Activated naive CD8-positive, alpha-beta T cell treated with anti-CD3 and anti-CD28 coated beads, Interleukin-2, amount 10 ng/mL, durations not matched to agents 7 days and 5 days (primary cell): Measurements from ENCODE around the gene CCSER1. TPM values are rescaled to one million over a fixed set of nuclear protein-coding genes. Genes with fewer than 3 reads are reported as not detected.

Experiments used
- ATAC-seq: fragments of 150-1000 bp; cut with Tn5 transposase; one replicate; pipeline ENCODE4 v1.10.0; 2021; ENCODE audit warnings: low read depth, moderate library complexity
- POLR2A ChIA-PET: fragments of 350-600 bp; sonication (Branson Sonifier 250); formaldehyde crosslinking; loops from one replicate; lab custom pipeline; 2021; ENCODE audit warnings: antibody characterized with exemption; lab: Charles Lee
- DNase-seq: peaks from one replicate; pipeline ENCODE4 v3.0.0; 2021
- H3K27ac Mint-ChIP-seq: one replicate; pipeline ENCODE4 v1.8.0; 2022; ENCODE audit warnings: mild to moderate bottlenecking, mixed read lengths
- H3K27me3 Mint-ChIP-seq: one replicate; pipeline ENCODE4 v1.8.0; 2022; ENCODE audit warnings: mild to moderate bottlenecking, moderate library complexity, mixed read lengths
- H3K36me3 Mint-ChIP-seq: one replicate; pipeline ENCODE4 v1.8.0; 2021; ENCODE audit warnings: mild to moderate bottlenecking, mixed read lengths
- H3K4me1 Mint-ChIP-seq: one replicate; pipeline ENCODE4 v1.8.0; 2021; ENCODE audit warnings: mixed read lengths
- H3K4me3 Mint-ChIP-seq: one replicate; pipeline ENCODE4 v1.8.0; 2022; ENCODE audit warnings: mild to moderate bottlenecking, moderate library complexity, mixed read lengths
- H3K9me3 Mint-ChIP-seq: one replicate; pipeline ENCODE4 v1.8.0; 2021; ENCODE audit warnings: mixed read lengths
- total RNA-seq, 2 experiments: library from RNA; stranded (reverse); gene quantifications; one replicate each; pipeline ENCODE4 v1.2.3, GENCODE V29; 2021

The CCSER1 gene
- total RNA-seq, 2 experiments from 2014 or later = 0.64 TPM; not detected in 1

DNA sequence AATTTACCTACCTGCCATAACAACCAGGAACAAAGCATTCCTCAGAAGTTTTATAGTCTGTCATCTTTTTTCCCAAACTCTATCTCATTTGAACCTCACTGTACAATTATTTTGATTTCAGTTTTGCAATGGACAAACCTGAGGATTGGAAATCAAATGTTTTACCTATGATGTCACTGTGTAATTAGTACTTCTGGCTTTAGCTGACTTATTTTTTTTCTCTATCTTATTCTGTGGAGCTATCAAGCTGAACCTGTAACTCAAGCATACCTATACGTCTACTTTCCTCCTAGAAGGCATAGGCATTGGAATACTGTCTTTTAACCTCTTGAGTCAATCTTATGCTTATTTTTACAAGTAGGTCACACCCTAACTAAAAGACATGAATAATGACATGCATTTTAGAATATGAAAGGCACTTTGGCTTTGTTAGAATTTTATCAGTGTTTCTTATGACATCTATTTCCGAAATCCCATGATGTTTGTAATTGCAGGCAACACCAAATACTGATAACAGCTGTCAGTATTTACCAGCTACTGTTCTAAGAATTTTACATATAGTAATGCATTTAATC lies 21.5 kb downstream of the CCSER1 start:
- no peak for ATAC-seq
- no peaks in the 10 kb centered on the region for H3K4me1 Mint-ChIP-seq
- POLR2A ChIA-PET = no interaction called here
- no peak overlapping the region for H3K27ac Mint-ChIP-seq
- no peak overlapping the region for H3K4me3 Mint-ChIP-seq
- no peaks in the 10 kb centered on the region for H3K9me3 Mint-ChIP-seq
- H3K36me3 Mint-ChIP-seq = no peaks in the 10 kb centered on the region
- DNase-seq = no peak
- no peaks in the 10 kb centered on the region for H3K27me3 Mint-ChIP-seq

DNA sequence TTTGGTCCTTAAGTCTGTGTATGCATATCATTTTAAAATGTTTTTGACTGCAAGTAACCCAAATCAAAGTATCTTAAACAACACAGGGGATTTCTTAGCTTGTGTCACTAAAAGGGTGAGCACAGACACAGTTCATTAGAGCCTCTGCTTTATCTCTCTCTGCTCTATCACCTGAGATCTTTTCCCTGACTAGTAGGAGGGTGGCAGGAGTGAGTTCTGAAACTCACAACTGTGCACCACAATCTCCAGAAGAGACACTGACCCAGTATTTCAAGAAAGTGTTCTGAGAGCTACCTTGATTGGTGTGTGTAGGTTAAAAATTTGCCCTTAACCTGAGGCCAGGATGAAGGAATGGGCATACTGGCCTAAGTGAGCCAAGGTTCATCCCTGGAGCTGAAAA lies 24.8 kb downstream of the CCSER1 start:
- no peak overlapping the region for H3K27ac Mint-ChIP-seq
- ATAC-seq = no peak

DNA sequence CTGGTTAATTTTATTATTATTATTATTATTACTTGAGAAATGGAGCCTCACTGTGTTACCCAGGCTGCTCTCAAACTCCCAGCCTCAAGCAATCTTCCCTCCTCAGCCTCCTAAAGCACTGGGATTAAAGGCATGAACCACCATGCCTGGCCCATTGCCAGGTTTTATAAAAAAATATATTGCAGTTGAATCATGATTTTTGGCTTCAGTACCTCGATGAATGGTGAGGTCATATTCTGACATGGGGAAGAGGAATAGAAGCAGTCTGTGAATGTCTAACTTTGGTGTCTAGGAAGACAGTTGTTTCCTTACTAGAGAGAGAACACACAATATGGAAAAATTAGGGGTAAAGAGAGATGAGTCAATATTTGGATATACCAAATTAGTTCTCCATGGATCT lies 32.0 kb downstream of the CCSER1 start:
- no peaks in the 10 kb centered on the region for H3K4me1 Mint-ChIP-seq
- no peak overlapping the region for H3K4me3 Mint-ChIP-seq
- POLR2A ChIA-PET = no interaction called here
- ATAC-seq (no peak), DNase-seq (no peak)
- H3K9me3 Mint-ChIP-seq = no peaks in the 10 kb centered on the region
- H3K27me3 Mint-ChIP-seq = no peaks in the 10 kb centered on the region
- H3K36me3 Mint-ChIP-seq = no peaks in the 10 kb centered on the region
- H3K27ac Mint-ChIP-seq = no peak overlapping the region

More for the DNA sequence above, 24.8 kb downstream of the CCSER1 start:
- DNase-seq = no peak
- POLR2A ChIA-PET = no interaction called here
- H3K4me1 Mint-ChIP-seq = no peaks in the 10 kb centered on the region
- H3K9me3 Mint-ChIP-seq = no peaks in the 10 kb centered on the region
- H3K36me3 Mint-ChIP-seq = no peaks in the 10 kb centered on the region
- H3K4me3 Mint-ChIP-seq = no peak overlapping the region
- H3K27me3 Mint-ChIP-seq = no peaks in the 10 kb centered on the region

DNA sequence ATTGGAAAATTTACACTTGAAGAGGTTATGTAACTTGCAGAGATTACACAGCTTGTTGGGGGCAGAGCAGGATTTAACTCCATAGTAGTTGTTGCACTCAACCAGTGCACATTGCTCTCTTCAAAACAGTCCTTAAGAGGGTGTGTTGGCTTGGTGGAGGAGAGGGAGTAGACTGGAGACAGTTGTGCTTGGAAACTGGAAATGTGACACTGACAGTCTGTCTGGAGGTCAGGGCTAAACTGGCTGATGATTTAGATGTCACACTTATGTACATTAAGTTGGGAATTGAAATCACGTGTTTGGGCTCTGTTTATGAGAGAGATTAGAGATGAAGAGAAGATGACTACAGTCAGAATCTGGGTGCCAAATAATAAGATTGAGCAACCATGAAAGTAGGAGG lies 32.9 kb downstream of the CCSER1 start:
- DNase-seq (no peak), ATAC-seq (no peak)
- Mint-ChIP-seq H3K27ac (no peak overlapping the region), H3K36me3 (no peaks in the 10 kb centered on the region), H3K27me3 (no peaks in the 10 kb centered on the region), H3K4me1 (no peaks in the 10 kb centered on the region), H3K9me3 (no peaks in the 10 kb centered on the region), H3K4me3 (no peak overlapping the region)
- POLR2A ChIA-PET = no interaction called here

- ATAC-seq (no peak), DNase-seq (no peak)
- H3K27me3 Mint-ChIP-seq = no peaks in the 10 kb centered on the region
- H3K9me3 Mint-ChIP-seq = no peaks in the 10 kb centered on the region
- POLR2A ChIA-PET = no interaction called here
- no peaks in the 10 kb centered on the region for H3K36me3 Mint-ChIP-seq
- no peak overlapping the region for H3K4me3 Mint-ChIP-seq
- no peaks in the 10 kb centered on the region for H3K4me1 Mint-ChIP-seq
- H3K27ac Mint-ChIP-seq = no peak overlapping the region
Observed at GRCh38 chr4:90162566-90162965, 35.4 kb downstream of the CCSER1 start.

- ATAC-seq (no peak), DNase-seq (no peak)
- POLR2A ChIA-PET = no interaction called here
- no peaks in the 10 kb centered on the region for H3K4me1 Mint-ChIP-seq
- no peaks in the 10 kb centered on the region for H3K36me3 Mint-ChIP-seq
- H3K4me3 Mint-ChIP-seq = no peak overlapping the region
- H3K27me3 Mint-ChIP-seq = no peaks in the 10 kb centered on the region
- H3K27ac Mint-ChIP-seq = no peak overlapping the region
- no peaks in the 10 kb centered on the region for H3K9me3 Mint-ChIP-seq
Observed at GRCh38 chr4:90163872-90164271, 36.7 kb downstream of the CCSER1 start.

- H3K4me1 Mint-ChIP-seq = no peaks in the 10 kb centered on the region
- no peak overlapping the region for H3K4me3 Mint-ChIP-seq
Observed at GRCh38 chr4:90165883-90166282, 38.7 kb downstream of the CCSER1 start.

GRCh38 chr4:90171491-90171890 lies 44.3 kb downstream of the CCSER1 start:
- Mint-ChIP-seq H3K27ac (no peak overlapping the region), H3K27me3 (no peaks in the 10 kb centered on the region), H3K9me3 (peaks cover 1% of the 10 kb centered on the region), H3K4me1 (no peaks in the 10 kb centered on the region), H3K4me3 (no peak overlapping the region), H3K36me3 (no peaks in the 10 kb centered on the region)
- ATAC-seq (no peak), DNase-seq (no peak)
- POLR2A ChIA-PET = no interaction called here

More at GRCh38 chr4:90165883-90166282, 38.7 kb downstream of the CCSER1 start:
- Mint-ChIP-seq H3K36me3 (no peaks in the 10 kb centered on the region), H3K9me3 (peaks cover 1% of the 10 kb centered on the region), H3K27ac (no peak overlapping the region), H3K27me3 (no peaks in the 10 kb centered on the region)
- DNase-seq (no peak), ATAC-seq (no peak)
- POLR2A ChIA-PET = no interaction called here

GRCh38 chr4:90174621-90175023 lies 47.4 kb downstream of the CCSER1 start:
- POLR2A ChIA-PET = no interaction called here
- Mint-ChIP-seq H3K4me3 (no peak overlapping the region), H3K27ac (no peak overlapping the region), H3K9me3 (peaks cover 1% of the 10 kb centered on the region), H3K36me3 (no peaks in the 10 kb centered on the region), H3K4me1 (no peaks in the 10 kb centered on the region), H3K27me3 (no peaks in the 10 kb centered on the region)
- no peak for ATAC-seq
- DNase-seq = no peak

- H3K4me3 Mint-ChIP-seq = no peak overlapping the region
- ATAC-seq (no peak), DNase-seq (no peak)
- no peak overlapping the region for H3K27ac Mint-ChIP-seq
- no peaks in the 10 kb centered on the region for H3K9me3 Mint-ChIP-seq
- H3K4me1 Mint-ChIP-seq = no peaks in the 10 kb centered on the region
- H3K36me3 Mint-ChIP-seq = no peaks in the 10 kb centered on the region
- peaks cover 2% of the 10 kb centered on the region for H3K27me3 Mint-ChIP-seq
- POLR2A ChIA-PET = no interaction called here
Observed at GRCh38 chr4:90181644-90182043, 54.5 kb downstream of the CCSER1 start.

DNA sequence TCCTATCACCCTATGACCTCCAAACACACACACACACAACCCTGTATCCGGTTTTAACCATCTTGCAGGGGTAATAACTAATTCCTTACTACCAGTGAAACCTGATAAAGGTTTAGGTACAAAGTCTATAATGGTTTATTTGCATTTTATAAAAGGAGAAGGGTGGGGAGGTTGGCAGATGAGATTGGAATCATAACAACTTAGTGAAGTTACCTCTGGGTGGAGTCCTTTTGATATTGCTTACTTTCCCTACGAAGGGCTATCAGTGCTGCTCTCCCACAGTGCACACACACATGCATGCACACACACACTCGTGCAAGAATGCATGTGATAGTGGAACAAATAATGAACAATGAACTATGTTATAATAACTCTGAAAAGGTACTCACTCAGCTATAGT lies 56.1 kb downstream of the CCSER1 start:
- DNase-seq = no peak
- Mint-ChIP-seq H3K27ac (no peak overlapping the region), H3K27me3 (peaks cover 2% of the 10 kb centered on the region), H3K36me3 (no peaks in the 10 kb centered on the region), H3K9me3 (no peaks in the 10 kb centered on the region), H3K4me3 (no peak overlapping the region), H3K4me1 (no peaks in the 10 kb centered on the region)
- POLR2A ChIA-PET = no interaction called here
- no peak for ATAC-seq

DNA sequence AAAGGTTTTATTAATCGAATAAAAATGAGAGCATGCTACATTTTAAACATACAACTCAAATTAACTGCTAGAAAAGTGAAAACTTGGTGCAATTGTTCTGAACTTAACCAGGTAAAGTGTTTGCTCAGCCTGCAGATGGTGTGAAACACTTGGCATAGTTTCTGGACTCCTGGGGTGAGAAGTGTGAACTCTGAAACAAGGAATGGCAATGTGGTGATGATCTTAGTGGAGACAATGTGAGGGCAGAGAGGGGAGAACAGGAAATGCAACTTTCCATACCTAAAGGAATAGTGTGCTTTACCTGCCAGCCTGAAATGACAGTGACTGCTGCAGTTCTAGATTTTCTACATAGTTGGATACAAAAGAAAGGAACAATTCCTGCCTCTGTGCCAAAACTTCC lies 57.4 kb downstream of the CCSER1 start:
- H3K9me3 Mint-ChIP-seq = no peaks in the 10 kb centered on the region
- no peak overlapping the region for H3K27ac Mint-ChIP-seq
- no peak overlapping the region for H3K4me3 Mint-ChIP-seq
- peaks cover 2% of the 10 kb centered on the region for H3K27me3 Mint-ChIP-seq
- no peaks in the 10 kb centered on the region for H3K4me1 Mint-ChIP-seq
- POLR2A ChIA-PET = no interaction called here
- DNase-seq = no peak
- ATAC-seq = no peak
- H3K36me3 Mint-ChIP-seq = no peaks in the 10 kb centered on the region

- no peak for ATAC-seq
- Mint-ChIP-seq H3K36me3 (no peaks in the 10 kb centered on the region), H3K4me3 (no peak overlapping the region), H3K27ac (no peak overlapping the region), H3K9me3 (no peaks in the 10 kb centered on the region), H3K27me3 (peaks cover 2% of the 10 kb centered on the region), H3K4me1 (no peaks in the 10 kb centered on the region)
- DNase-seq = no peak
- POLR2A ChIA-PET = no interaction called here
Observed at GRCh38 chr4:90185416-90185815, 58.2 kb downstream of the CCSER1 start.

DNA sequence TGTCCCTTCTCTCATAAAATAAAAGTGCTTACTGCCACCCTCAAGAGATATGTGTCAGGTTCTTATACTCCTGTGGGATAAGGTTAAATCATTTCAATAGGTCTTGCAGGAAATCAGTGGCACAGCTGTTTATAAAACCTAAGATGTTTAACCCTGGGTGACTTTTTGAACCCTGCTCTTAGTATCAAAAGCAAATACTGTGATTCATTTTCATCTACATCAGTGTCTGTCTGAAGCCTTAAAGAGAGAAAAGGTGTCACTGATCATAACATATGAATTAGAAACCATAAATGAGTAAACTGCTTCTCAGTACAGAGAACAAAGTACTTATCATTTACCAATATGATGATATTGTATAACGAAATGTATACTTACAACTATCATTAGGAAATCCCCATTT lies 59.0 kb downstream of the CCSER1 start:
- no peak for DNase-seq
- no peak overlapping the region for H3K27ac Mint-ChIP-seq
- H3K36me3 Mint-ChIP-seq = no peaks in the 10 kb centered on the region
- ATAC-seq = no peak
- no peak overlapping the region for H3K4me3 Mint-ChIP-seq
- no peaks in the 10 kb centered on the region for H3K4me1 Mint-ChIP-seq
- no peaks in the 10 kb centered on the region for H3K9me3 Mint-ChIP-seq
- POLR2A ChIA-PET = no interaction called here
- peaks cover 1% of the 10 kb centered on the region for H3K27me3 Mint-ChIP-seq
